Panc1 (cell line): ENCODE measurements around the gene ACADM. TPM values are rescaled to one million over a fixed set of nuclear protein-coding genes. Genes with fewer than 3 reads are reported as not detected.
"Not testable (repeated sequence)": the region's sequence is repeated elsewhere in the genome, so short reads cannot be mapped to it uniquely, and the experiment has no call there.

Source experiments
- ATAC-seq: fragments of 200-7000 bp; cut with Tn5 transposase; 2 replicates; pipeline ENCODE4 v1.9.1; 2020; ENCODE audit warnings: mild to moderate bottlenecking, moderate library complexity
- BruUV-seq: library from RNA; stranded (reverse); fragments of 400-500 nt; replicated peaks from 2 replicates; lab custom pipeline; 2021; lab: Mats Ljungman, UMichigan
- CTCF ChIA-PET: fragments of 300-600 bp; sonication (Branson Sonifier 250); formaldehyde crosslinking; loops from one replicate; lab custom pipeline; 2022; ENCODE audit warnings: antibody characterized with exemption; lab: Charles Lee
- POLR2A ChIA-PET: fragments of 300-600 bp; sonication (Branson Sonifier 250); formaldehyde crosslinking; loops from one replicate; lab custom pipeline; 2022; ENCODE audit warnings: antibody characterized with exemption; lab: Charles Lee
- DNase-seq: peaks from one replicate; pipeline ENCODE4 v3.0.0-alpha.2; 2010; ENCODE audit warnings: low read depth, low spot score
- H3K27ac ChIP-seq: 2 replicates; pipeline ENCODE4 v1.5.1; 2011; ENCODE audit warnings: mild to moderate bottlenecking, low read length, inconsistent platforms
- H3K27me3 ChIP-seq: fragments of 200-500 bp; sonication (Bioruptor generic); 2 replicates; pipeline ENCODE4 v1.6.0; 2014; ENCODE audit warnings: low read length, inconsistent platforms; ENCODE audit not compliant: control insufficient read depth, insufficient read depth
- H3K36me3 ChIP-seq: fragments of 200-500 bp; sonication (Bioruptor generic); 2 replicates; pipeline ENCODE4 v1.5.1; 2014; ENCODE audit warnings: inconsistent platforms, mild to moderate bottlenecking, low read length, moderate library complexity; ENCODE audit not compliant: control insufficient read depth, insufficient read depth
- H3K4me1 ChIP-seq: 2 replicates; pipeline ENCODE4 v1.5.1; 2011; ENCODE audit warnings: inconsistent platforms, mild to moderate bottlenecking, low read length, moderate library complexity; ENCODE audit not compliant: control insufficient read depth, insufficient read depth
- H3K4me3 ChIP-seq, 2 experiments: 2 replicates each; pipeline ENCODE4 v1.5.1; 2011 to 2012; ENCODE audit warnings: low read depth in 2 of 2, low read length in 2 of 2, mild to moderate bottlenecking in 2 of 2, inconsistent platforms in 1 of 2, moderate library complexity in 1 of 2
- H3K9me3 ChIP-seq: fragments of 200-500 bp; sonication (Bioruptor generic); 2 replicates; pipeline ENCODE4 v1.5.1; 2014; ENCODE audit warnings: low read depth, mild to moderate bottlenecking, inconsistent platforms, low read length, moderate library complexity; ENCODE audit not compliant: control insufficient read depth, insufficient read depth
- POLR2AphosphoS5 ChIP-seq: IDR thresholded peaks from 2 replicates; pipeline ENCODE4 v1.6.1; 2012; ENCODE audit warnings: mild to moderate bottlenecking, low read depth, low read length, moderate library complexity
- SIN3A ChIP-seq: IDR thresholded peaks from 2 replicates; pipeline ENCODE4 v1.6.1; 2012; ENCODE audit warnings: low read depth, mild to moderate bottlenecking, low read length, moderate library complexity, borderline replicate concordance; ENCODE audit not compliant: insufficient read depth
- TCF7L2 ChIP-seq: IDR thresholded peaks from 2 replicates; pipeline ENCODE4 v1.6.1; 2011; ENCODE audit warnings: mild to moderate bottlenecking, low read depth, low read length, inconsistent platforms
- in situ Hi-C: cut with HindIII; loops from 2 replicates; pipeline ENCODE4 v1.10.0; 2016; ENCODE audit warnings: low sequenced_read_pairs, low pct_unique_long_range_greater_than_20kb
- intact Hi-C: fragments of 100-400 bp; cut with micrococcal nuclease; formaldehyde crosslinking; loops from one replicate; pipeline ENCODE4 v1.10.0; 2022; ENCODE audit not compliant: unreplicated experiment
- total RNA-seq: library from RNA; stranded (reverse); gene quantifications from one replicate; pipeline ENCODE4 v1.2.1, GENCODE V29; 2021; ENCODE audit not compliant: unreplicated experiment
- TF ChIP-seq, protein P1 (sequence below): fragments of 450-650 bp; IDR thresholded peaks from 2 replicates; pipeline ENCODE4 v1.5.1; 2017; ENCODE audit warnings: mild to moderate bottlenecking
- TF ChIP-seq, protein P2 (sequence below), 2 experiments: IDR thresholded peaks; 2 replicates each; pipeline ENCODE4 v1.6.1; 2011 to 2012; ENCODE audit warnings: low read depth in 2 of 2, control low read depth in 1 of 2, low read length in 1 of 2, mild to moderate bottlenecking in 1 of 2, moderate library complexity in 1 of 2; ENCODE audit not compliant: insufficient read depth in 1 of 2

Gene ACADM
- total RNA-seq, 1 experiment from 2014 or later, result 57.2 TPM

- ChIA-PET POLR2A (no interaction called here), CTCF (no interaction called here)
- no peaks in the 10 kb centered on the region for H3K9me3 ChIP-seq
- no peak overlapping the region for H3K27ac ChIP-seq
- ATAC-seq, result no peak
- H3K4me3 ChIP-seq, result no peak overlapping the region
- H3K27me3 ChIP-seq, result no peaks in the 10 kb centered on the region
- no peaks in the 10 kb centered on the region for H3K36me3 ChIP-seq
- no peak for DNase-seq
- in situ Hi-C loops (no loop called here), intact Hi-C loops (no loop called here)
- H3K4me1 ChIP-seq, result no peaks in the 10 kb centered on the region
- TF ChIP-seq, protein P1, sequence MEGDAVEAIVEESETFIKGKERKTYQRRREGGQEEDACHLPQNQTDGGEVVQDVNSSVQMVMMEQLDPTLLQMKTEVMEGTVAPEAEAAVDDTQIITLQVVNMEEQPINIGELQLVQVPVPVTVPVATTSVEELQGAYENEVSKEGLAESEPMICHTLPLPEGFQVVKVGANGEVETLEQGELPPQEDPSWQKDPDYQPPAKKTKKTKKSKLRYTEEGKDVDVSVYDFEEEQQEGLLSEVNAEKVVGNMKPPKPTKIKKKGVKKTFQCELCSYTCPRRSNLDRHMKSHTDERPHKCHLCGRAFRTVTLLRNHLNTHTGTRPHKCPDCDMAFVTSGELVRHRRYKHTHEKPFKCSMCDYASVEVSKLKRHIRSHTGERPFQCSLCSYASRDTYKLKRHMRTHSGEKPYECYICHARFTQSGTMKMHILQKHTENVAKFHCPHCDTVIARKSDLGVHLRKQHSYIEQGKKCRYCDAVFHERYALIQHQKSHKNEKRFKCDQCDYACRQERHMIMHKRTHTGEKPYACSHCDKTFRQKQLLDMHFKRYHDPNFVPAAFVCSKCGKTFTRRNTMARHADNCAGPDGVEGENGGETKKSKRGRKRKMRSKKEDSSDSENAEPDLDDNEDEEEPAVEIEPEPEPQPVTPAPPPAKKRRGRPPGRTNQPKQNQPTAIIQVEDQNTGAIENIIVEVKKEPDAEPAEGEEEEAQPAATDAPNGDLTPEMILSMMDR, result no peak
- TF ChIP-seq SIN3A (no peak), TCF7L2 (no peak), POLR2AphosphoS5 (no peak)
- TF ChIP-seq, protein P2, sequence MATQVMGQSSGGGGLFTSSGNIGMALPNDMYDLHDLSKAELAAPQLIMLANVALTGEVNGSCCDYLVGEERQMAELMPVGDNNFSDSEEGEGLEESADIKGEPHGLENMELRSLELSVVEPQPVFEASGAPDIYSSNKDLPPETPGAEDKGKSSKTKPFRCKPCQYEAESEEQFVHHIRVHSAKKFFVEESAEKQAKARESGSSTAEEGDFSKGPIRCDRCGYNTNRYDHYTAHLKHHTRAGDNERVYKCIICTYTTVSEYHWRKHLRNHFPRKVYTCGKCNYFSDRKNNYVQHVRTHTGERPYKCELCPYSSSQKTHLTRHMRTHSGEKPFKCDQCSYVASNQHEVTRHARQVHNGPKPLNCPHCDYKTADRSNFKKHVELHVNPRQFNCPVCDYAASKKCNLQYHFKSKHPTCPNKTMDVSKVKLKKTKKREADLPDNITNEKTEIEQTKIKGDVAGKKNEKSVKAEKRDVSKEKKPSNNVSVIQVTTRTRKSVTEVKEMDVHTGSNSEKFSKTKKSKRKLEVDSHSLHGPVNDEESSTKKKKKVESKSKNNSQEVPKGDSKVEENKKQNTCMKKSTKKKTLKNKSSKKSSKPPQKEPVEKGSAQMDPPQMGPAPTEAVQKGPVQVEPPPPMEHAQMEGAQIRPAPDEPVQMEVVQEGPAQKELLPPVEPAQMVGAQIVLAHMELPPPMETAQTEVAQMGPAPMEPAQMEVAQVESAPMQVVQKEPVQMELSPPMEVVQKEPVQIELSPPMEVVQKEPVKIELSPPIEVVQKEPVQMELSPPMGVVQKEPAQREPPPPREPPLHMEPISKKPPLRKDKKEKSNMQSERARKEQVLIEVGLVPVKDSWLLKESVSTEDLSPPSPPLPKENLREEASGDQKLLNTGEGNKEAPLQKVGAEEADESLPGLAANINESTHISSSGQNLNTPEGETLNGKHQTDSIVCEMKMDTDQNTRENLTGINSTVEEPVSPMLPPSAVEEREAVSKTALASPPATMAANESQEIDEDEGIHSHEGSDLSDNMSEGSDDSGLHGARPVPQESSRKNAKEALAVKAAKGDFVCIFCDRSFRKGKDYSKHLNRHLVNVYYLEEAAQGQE (IDR thresholded peaks at IDR 0.05; ENCODE audit: insufficient read depth in 1 of 2, low read depth in 2 of 2, low read length in 1 of 2), result no peak
- BruUV-seq, result no TSS peak
Measured at GRCh38 chr1:75771978-75772377, 47.5 kb downstream of the ACADM start.

DNA sequence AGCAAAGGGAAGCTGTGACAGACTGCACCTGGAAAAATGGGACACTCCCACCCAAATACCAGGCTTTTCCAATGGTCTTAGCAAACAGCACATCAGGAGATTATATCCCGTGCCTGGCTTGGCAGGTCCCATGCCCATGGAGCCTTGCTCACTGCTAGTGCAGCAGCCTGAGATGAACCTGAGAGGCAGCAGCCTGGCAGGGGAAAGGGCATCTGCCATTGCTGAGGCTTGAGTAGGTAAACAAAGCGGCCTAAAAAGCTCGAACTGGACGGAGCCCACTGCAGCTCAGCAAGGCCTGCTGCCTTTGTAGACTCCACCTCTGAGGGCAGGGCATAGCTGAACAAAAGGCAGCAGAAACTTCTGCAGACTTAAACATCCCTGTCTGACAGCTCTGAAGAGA is 53.3 kb downstream of the ACADM start:
- BruUV-seq, DNase-seq, POLR2A ChIA-PET, H3K27ac ChIP-seq, in situ Hi-C loops, ATAC-seq, intact Hi-C loops, H3K4me3 ChIP-seq, H3K27me3 ChIP-seq, H3K9me3 ChIP-seq, H3K36me3 ChIP-seq, H3K4me1 ChIP-seq: not testable (repeated sequence)
- CTCF ChIA-PET, result interaction anchor here (0.6 kb wide), 1 partner anchor 541 kb away, joined by 4 read pairs; no protein-coding TSS in a partner anchor

DNA sequence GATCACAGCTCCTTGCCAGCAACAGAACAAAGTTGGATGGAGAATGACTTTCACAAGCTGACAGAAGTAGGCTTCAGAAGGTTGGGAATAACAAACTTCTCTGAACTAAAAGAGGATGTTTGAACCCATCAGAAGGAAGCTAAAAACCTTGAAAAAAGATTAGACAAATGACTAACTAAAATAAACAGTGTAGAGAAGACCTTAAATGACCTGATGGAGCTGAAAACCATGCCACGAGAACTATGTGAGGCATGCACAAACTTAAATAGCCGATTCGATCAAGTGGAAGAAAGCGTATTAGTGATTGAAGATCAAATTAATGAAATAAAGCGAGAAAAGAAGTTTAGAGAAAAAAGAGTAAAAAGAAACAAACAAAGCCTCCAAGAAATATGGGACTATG is 54.2 kb downstream of the ACADM start:
- DNase-seq, CTCF ChIA-PET, H3K27ac ChIP-seq, H3K4me3 ChIP-seq, H3K36me3 ChIP-seq, H3K9me3 ChIP-seq, ATAC-seq, POLR2A ChIA-PET, H3K4me1 ChIP-seq, intact Hi-C loops, H3K27me3 ChIP-seq, in situ Hi-C loops, BruUV-seq: not testable (repeated sequence)

GRCh38 chr1:75780183-75780582 is 55.7 kb downstream of the ACADM start:
- in situ Hi-C loops, POLR2A ChIA-PET, ATAC-seq, H3K36me3 ChIP-seq, DNase-seq, H3K9me3 ChIP-seq, H3K27me3 ChIP-seq, intact Hi-C loops, H3K4me3 ChIP-seq, H3K4me1 ChIP-seq, BruUV-seq, H3K27ac ChIP-seq, CTCF ChIA-PET: not testable (repeated sequence)

GRCh38 chr1:75783920-75784319 is 59.4 kb downstream of the ACADM start:
- CTCF ChIA-PET, ATAC-seq, intact Hi-C loops, DNase-seq, BruUV-seq, H3K27me3 ChIP-seq, POLR2A ChIA-PET, in situ Hi-C loops, H3K4me3 ChIP-seq, H3K9me3 ChIP-seq, H3K27ac ChIP-seq: not testable (repeated sequence)
- H3K36me3 ChIP-seq, result peaks cover 26% of the 10 kb centered on the region
- peaks cover 10% of the 10 kb centered on the region; the same call in 1 of the 2 replicates for H3K4me1 ChIP-seq
